HCT116 (cell line): ENCODE data around the gene MAP2K5.

Source experiments
- POLR2A ChIP-seq: IDR thresholded peaks from 2 replicates; pipeline ENCODE4 v1.7.0; 2011; ENCODE audit warnings: borderline replicate concordance; ENCODE audit not compliant: insufficient read depth, insufficient read length; ENCODE audit errors: extremely low read depth
- TCF7L2 ChIP-seq: IDR thresholded peaks from 2 replicates; pipeline ENCODE4 v1.7.0; 2011; ENCODE audit warnings: borderline replicate concordance, inconsistent platforms; ENCODE audit not compliant: insufficient read depth, insufficient read length; ENCODE audit errors: extremely low read depth
- TF ChIP-seq, protein P1 (sequence below), 3 experiments: fragments of 200-600 bp in 1 of 3; sonication (generic) in 1 of 3; IDR thresholded peaks in 2 of 3; conservative IDR thresholded peaks in 1 of 3; 2 replicates each; pipeline ENCODE4 v1.5.1; 2012 to 2017; ENCODE audit warnings: low read depth in 2 of 3, low read length in 2 of 3, antibody characterized with exemption in 1 of 3, borderline replicate concordance in 1 of 3, control low read depth in 1 of 3, mild to moderate bottlenecking in 1 of 3, mixed read lengths in 1 of 3, mixed run types in 1 of 3, moderate library complexity in 1 of 3; ENCODE audit not compliant: insufficient read depth in 1 of 3

DNA sequence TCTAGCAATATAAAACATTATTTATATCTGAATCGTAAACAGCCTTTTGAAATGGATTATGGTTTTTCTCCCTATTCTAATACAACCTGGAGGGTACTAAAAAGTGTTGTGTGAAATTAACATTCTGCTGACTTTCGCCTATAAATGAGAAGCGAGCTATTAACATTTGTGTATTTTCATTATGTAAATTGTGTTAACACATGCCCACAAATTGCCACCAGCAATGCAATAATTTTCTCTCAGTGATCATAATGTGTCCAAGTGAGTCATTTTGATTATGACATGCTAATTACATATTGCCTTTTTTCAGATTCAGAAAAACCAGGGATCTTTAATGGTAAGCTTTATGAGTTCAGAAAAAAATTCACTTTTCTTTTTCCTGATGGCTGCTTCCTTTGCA is 205.4 kb downstream of the MAP2K5 start:
- no peak for TF ChIP-seq POLR2A
- TF ChIP-seq TCF7L2: no peak
- TF ChIP-seq, protein P1, sequence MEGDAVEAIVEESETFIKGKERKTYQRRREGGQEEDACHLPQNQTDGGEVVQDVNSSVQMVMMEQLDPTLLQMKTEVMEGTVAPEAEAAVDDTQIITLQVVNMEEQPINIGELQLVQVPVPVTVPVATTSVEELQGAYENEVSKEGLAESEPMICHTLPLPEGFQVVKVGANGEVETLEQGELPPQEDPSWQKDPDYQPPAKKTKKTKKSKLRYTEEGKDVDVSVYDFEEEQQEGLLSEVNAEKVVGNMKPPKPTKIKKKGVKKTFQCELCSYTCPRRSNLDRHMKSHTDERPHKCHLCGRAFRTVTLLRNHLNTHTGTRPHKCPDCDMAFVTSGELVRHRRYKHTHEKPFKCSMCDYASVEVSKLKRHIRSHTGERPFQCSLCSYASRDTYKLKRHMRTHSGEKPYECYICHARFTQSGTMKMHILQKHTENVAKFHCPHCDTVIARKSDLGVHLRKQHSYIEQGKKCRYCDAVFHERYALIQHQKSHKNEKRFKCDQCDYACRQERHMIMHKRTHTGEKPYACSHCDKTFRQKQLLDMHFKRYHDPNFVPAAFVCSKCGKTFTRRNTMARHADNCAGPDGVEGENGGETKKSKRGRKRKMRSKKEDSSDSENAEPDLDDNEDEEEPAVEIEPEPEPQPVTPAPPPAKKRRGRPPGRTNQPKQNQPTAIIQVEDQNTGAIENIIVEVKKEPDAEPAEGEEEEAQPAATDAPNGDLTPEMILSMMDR (IDR thresholded peaks at IDR 0.05 in 2 of 3, conservative IDR thresholded peaks at IDR 0.05 in 1 of 3; ENCODE audit: borderline replicate concordance in 1 of 3, insufficient read depth in 1 of 3, low read depth in 2 of 3, low read length in 2 of 3): no peak
